ENCODE data around the gene CLIP2.
"Not testable (repeated sequence)": the region's sequence is repeated elsewhere in the genome, so short reads cannot be mapped to it uniquely, and the experiment has no call there.

Gene CLIP2

DNA sequence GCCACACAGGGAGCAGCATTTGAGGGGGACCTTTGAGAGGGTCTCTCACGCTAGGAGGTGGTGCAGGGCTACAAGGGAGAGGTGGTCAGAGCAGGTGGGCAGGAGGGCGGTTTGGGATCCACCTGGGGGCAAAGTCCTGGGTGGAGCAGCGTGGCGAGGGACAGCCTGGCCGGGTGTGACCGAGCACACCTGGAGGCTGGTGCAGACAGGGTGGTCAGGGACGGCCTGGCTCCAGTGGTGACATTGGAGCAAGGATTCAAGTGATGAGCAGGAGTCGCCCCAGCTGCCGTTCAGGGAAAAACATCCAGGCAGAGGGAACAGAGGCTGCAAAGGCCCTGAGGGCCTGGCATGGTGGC, 36.0 kb downstream of the CLIP2 start:
- H3K4me3 Mint-ChIP-seq: no peak overlapping the region
- H3K4me1 Mint-ChIP-seq (ENCODE audit: low read depth): no peaks in the 10 kb centered on the region
- H3K36me3 Mint-ChIP-seq: no peaks in the 10 kb centered on the region
- H3K27me3 Mint-ChIP-seq: no peaks in the 10 kb centered on the region
- H3K9me3 Mint-ChIP-seq (ENCODE audit: low read depth): no peaks in the 10 kb centered on the region
- no peak overlapping the region for H3K27ac Mint-ChIP-seq

- Mint-ChIP-seq H3K36me3 (no peaks in the 10 kb centered on the region), H3K27ac (no peak overlapping the region), H3K9me3 (ENCODE audit: low read depth) (no peaks in the 10 kb centered on the region), H3K4me3 (no peak overlapping the region), H3K4me1 (ENCODE audit: low read depth) (no peaks in the 10 kb centered on the region), H3K27me3 (no peaks in the 10 kb centered on the region)
These were observed 40.0 kb downstream of the CLIP2 start for GRCh38 chr7:74329225-74329624.

DNA sequence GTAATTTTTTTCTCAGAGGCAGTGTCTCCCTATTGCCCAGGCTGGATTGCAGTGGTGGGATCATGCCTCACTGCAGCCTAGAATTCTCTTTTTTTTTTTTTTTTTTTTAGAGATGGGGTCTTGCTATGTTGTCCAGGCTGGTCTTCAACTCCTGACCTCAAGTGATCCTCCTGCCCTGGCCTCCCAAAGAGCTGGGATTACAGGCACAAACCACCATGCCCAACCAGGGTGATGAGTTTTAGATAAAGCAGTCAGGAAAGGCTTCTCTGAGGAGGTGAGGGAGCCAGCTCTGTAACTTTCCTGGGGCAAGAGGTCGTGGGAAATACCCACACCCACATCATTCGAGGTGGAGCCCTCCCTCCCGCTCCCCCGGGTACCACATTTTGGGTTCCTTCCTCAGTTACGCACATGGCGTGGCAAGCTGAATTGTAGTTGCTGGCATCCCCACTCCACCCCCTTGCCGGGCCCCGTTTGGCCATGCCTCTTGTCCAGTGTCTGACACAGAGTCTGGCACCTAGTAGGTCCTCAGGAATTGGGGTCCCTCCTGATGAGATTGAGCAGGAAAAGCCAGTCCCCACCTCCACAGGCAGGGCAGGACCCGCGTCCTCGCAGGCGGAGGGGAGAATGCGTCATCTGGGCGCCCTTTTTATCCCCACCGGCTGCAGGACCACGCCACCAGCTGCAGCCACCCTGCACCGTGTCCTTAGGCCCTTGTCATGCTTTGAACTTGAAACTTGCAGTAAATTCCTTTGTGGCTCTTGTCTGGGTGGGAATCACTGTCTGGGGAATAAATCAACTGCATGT, 43.4 kb downstream of the CLIP2 start:
- Mint-ChIP-seq H3K36me3 (no peaks in the 10 kb centered on the region), H3K27ac (no peak overlapping the region), H3K9me3 (ENCODE audit: low read depth) (no peaks in the 10 kb centered on the region), H3K4me3 (no peak overlapping the region), H3K27me3 (no peaks in the 10 kb centered on the region), H3K4me1 (ENCODE audit: low read depth) (no peaks in the 10 kb centered on the region)

DNA sequence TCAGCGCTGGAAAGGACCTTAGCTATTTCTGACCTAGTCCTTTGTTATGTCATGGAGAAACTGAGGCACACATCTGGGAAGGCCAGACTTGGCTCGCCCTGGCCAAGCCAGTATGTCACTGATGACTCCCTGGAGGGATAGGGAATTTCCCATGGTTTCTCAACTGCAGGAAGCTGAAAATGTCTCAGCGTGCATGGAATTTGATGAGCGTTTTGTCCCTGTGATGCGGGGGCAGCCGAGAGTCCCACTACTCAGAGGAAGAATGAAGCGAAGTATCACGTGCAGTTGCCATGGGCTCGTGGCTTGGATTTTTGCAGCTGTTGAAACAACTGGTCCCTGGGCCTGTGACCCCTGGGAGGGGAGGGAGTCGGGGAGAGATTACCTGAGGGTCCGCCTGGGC, 44.8 kb downstream of the CLIP2 start:
- Mint-ChIP-seq H3K27me3 (no peaks in the 10 kb centered on the region), H3K27ac (no peak overlapping the region), H3K9me3 (ENCODE audit: low read depth) (no peaks in the 10 kb centered on the region), H3K4me1 (ENCODE audit: low read depth) (no peaks in the 10 kb centered on the region), H3K4me3 (no peak overlapping the region), H3K36me3 (no peaks in the 10 kb centered on the region)

DNA sequence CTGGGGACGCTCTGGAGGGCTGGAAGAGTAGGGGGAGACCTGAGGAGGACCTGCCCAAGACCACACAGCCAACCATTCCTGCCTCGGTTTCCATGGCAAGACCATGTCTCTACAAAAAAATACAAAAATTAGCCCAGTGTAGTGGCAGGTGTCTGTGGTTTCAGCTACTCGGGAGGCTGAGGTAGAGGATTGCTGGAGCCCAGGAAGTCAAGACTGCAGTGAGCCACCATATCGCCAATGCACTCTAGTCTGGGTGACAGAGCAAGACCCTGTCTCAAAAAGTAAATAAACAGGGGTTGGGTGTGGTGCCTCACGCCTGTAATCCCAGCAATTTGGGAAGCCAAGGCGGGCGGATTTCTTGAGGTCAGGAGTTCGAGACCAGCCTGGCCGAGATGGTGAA, 48.7 kb downstream of the CLIP2 start:
- no peak overlapping the region for H3K4me3 Mint-ChIP-seq
- H3K9me3 Mint-ChIP-seq (ENCODE audit: low read depth): no peaks in the 10 kb centered on the region
- no peaks in the 10 kb centered on the region for H3K4me1 Mint-ChIP-seq (ENCODE audit: low read depth)
- H3K36me3 Mint-ChIP-seq: no peaks in the 10 kb centered on the region
- no peaks in the 10 kb centered on the region for H3K27me3 Mint-ChIP-seq
- H3K27ac Mint-ChIP-seq: no peak overlapping the region

GRCh38 chr7:74338366-74339108, 49.3 kb downstream of the CLIP2 start:
- H3K4me1 Mint-ChIP-seq (ENCODE audit: low read depth): no peaks in the 10 kb centered on the region
- no peak overlapping the region for H3K4me3 Mint-ChIP-seq
- H3K9me3 Mint-ChIP-seq (ENCODE audit: low read depth): no peaks in the 10 kb centered on the region
- H3K27ac Mint-ChIP-seq: no peak overlapping the region
- H3K27me3 Mint-ChIP-seq: no peaks in the 10 kb centered on the region
- no peaks in the 10 kb centered on the region for H3K36me3 Mint-ChIP-seq

DNA sequence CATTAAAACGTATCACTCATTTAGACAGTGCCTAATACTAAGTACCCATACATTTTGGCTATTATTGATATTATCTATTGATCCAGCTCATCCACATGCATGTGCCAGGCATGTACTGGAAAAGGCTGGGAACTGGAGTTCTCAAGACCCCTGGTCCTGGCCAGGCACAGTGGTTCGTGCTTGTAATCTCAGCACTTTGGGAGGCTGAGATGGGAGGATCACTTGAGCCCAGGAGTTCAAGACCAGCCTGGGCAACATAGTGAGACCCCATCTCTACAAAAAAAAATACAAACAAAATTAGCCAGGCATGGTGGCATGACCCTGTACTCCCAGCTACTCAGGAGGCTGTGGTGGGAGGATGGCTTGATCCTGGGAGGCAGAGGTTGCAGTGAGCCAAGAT, 50.4 kb downstream of the CLIP2 start:
- H3K27ac Mint-ChIP-seq; H3K4me1 Mint-ChIP-seq (ENCODE audit: low read depth): not testable (repeated sequence)

DNA sequence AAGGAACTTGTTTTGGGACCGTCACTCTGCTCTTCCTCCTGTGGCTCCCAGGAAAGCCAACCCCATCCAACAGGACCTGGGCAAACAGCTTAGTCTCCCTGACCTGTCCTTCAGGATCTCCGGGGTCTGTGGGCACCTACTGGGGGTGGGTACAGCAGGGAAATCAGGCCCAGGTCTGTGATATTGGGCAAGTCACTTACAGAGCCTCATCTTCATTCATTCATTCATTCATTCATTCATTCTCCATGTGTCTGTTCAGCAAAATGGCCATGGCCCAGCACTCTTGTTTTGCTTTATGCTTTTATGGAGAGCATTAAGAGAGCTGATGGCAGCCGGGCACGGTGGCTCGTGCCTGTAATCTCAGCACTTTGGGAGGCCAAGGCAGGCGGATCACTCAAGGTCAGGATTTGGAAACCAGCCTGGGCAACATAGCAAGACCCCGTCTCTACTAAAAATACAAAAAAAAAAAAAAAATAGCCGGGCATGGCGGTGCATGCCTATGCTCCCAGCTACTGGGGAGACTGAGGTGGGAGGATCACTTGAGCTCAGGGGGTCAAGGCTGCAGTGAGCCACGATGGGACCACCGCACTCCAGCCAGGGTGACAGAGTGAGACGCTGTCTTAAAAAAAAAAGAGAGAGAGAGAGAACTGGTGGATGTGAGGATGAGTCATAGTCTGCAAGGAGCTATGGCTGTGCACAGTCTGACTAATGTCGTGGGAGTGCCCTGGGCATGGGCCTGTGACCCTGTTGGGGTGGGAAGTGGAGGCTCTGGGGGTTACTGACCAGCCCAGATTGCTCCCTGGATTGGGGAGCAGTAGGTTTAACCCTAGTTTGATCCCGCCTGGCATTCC, 54.3 kb downstream of the CLIP2 start:
- Mint-ChIP-seq H3K36me3 (no peaks in the 10 kb centered on the region), H3K4me3 (no peak overlapping the region), H3K27ac (no peak overlapping the region), H3K4me1 (ENCODE audit: low read depth) (no peaks in the 10 kb centered on the region), H3K9me3 (ENCODE audit: low read depth) (no peaks in the 10 kb centered on the region), H3K27me3 (no peaks in the 10 kb centered on the region)

More for the DNA sequence above, 50.4 kb downstream of the CLIP2 start:
- H3K27me3 Mint-ChIP-seq; H3K4me3 Mint-ChIP-seq; H3K36me3 Mint-ChIP-seq; H3K9me3 Mint-ChIP-seq (ENCODE audit: low read depth): not testable (repeated sequence)

DNA sequence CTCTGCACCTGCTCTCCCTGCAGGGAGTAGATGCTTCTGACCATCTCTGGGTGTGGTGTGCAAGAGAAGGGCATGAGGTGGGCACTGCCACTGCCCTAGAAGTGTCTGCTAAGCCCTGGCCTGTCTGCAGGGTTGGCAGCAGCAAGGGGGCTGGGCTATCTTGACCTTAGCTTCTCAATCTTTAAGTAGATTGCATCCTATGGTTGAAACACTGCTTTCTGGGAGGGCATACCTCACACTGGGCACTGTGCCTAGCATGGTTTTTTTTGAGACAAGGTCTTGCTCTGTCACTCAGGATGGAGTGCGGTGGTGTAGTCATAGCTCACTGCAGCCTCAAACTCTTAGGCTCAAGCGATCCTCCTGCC, 54.9 kb downstream of the CLIP2 start:
- Mint-ChIP-seq H3K4me3 (no peak overlapping the region), H3K27ac (no peak overlapping the region), H3K27me3 (no peaks in the 10 kb centered on the region), H3K4me1 (ENCODE audit: low read depth) (no peaks in the 10 kb centered on the region), H3K9me3 (ENCODE audit: low read depth) (no peaks in the 10 kb centered on the region), H3K36me3 (no peaks in the 10 kb centered on the region)

DNA sequence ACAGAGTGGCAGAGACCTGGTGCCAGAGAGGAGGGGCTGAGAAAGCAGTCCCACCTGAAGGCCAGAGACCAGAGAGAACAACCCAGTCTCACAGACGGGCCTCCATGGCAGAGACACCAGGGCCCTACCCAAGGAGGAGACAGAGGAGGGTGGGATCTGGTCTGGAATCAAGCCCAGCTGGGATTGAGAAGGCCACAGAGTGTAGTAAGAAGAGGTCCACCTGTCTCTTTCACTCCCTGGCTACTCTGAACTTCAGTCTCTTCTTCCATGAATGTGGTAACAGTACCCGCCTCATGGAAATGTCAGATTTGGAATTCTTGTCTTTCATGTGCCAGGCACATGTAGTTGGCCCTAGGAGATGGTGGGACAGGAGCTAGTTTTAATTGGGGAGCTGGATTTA, 55.6 kb downstream of the CLIP2 start:
- Mint-ChIP-seq H3K9me3 (ENCODE audit: low read depth) (no peaks in the 10 kb centered on the region), H3K4me1 (ENCODE audit: low read depth) (no peaks in the 10 kb centered on the region), H3K27me3 (no peaks in the 10 kb centered on the region), H3K27ac (no peak overlapping the region), H3K36me3 (no peaks in the 10 kb centered on the region), H3K4me3 (no peak overlapping the region)

- Mint-ChIP-seq H3K27me3 (no peaks in the 10 kb centered on the region), H3K36me3 (no peaks in the 10 kb centered on the region), H3K9me3 (ENCODE audit: low read depth) (no peaks in the 10 kb centered on the region), H3K4me1 (ENCODE audit: low read depth) (no peaks in the 10 kb centered on the region), H3K27ac (no peak overlapping the region), H3K4me3 (no peak overlapping the region)
These were observed 56.8 kb downstream of the CLIP2 start for GRCh38 chr7:74345970-74346369.

- Mint-ChIP-seq H3K4me3 (no peak overlapping the region), H3K27me3 (no peaks in the 10 kb centered on the region), H3K27ac (no peak overlapping the region), H3K4me1 (ENCODE audit: low read depth) (no peaks in the 10 kb centered on the region), H3K9me3 (ENCODE audit: low read depth) (no peaks in the 10 kb centered on the region), H3K36me3 (no peaks in the 10 kb centered on the region)
These were observed 60.4 kb downstream of the CLIP2 start for GRCh38 chr7:74349621-74350020.

- Mint-ChIP-seq H3K4me1 (ENCODE audit: low read depth) (no peaks in the 10 kb centered on the region), H3K27ac (no peak overlapping the region), H3K36me3 (peaks cover 3% of the 10 kb centered on the region), H3K4me3 (no peak overlapping the region), H3K9me3 (ENCODE audit: low read depth) (no peaks in the 10 kb centered on the region), H3K27me3 (no peaks in the 10 kb centered on the region)
These were observed 61.5 kb downstream of the CLIP2 start for GRCh38 chr7:74350751-74351150.

DNA sequence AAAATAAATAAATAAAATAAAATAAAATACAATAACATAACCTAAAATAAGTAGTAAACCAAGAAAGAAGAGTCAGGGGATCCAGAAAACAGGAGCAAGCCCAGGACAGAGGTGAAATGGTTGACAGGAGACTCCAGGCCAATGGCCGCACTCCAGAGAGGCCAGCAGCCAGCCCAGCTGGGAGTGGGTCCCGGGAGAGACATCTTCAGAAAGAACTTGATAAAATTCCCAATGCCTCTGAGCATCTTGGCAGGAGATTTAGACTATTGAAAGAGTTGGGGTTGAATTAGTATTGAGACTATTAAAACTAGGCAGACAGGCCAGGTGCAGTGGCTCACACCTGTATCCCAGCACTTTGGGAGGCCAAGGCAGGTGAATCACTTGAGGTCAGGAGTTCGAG, 62.6 kb downstream of the CLIP2 start:
- Mint-ChIP-seq H3K4me3 (no peak overlapping the region), H3K4me1 (ENCODE audit: low read depth) (no peaks in the 10 kb centered on the region), H3K27ac (no peak overlapping the region), H3K36me3 (peaks cover 3% of the 10 kb centered on the region), H3K9me3 (ENCODE audit: low read depth) (no peaks in the 10 kb centered on the region), H3K27me3 (no peaks in the 10 kb centered on the region)

DNA sequence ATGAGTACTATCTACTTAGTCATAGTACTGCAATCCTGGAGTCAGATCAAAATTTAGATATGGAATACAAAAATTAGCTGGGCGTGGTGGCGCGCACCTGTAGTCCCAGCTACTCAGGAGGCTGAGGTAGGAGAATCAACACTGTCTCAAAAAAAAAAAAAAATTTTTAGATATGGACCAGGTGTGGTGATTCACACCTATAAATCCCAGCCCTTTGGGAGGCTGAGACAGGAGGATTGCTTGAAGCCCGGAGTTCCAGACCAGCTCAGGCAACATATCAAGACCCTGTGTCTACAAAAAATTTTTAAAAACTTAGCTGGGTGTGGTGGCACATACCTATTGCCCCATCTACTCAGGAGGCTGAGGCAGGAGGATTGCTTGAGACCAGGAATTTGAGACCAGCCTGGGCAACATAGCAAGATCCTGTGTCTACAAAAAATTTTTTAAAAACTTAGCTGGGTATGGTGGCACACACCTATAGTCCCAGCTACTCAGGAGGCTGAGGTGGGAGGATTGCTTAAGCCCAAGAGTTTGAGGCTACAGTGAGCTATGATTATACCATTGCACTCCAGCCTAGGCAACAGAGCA, 63.4 kb downstream of the CLIP2 start:
- H3K27ac Mint-ChIP-seq; H3K4me3 Mint-ChIP-seq; H3K4me1 Mint-ChIP-seq (ENCODE audit: low read depth); H3K9me3 Mint-ChIP-seq (ENCODE audit: low read depth); H3K36me3 Mint-ChIP-seq; H3K27me3 Mint-ChIP-seq: not testable (repeated sequence)

Data from activated naive CD8-positive, alpha-beta T cell (primary cell).